Body of pancreas (tissue), 4 donors: ENCODE results near the gene OGN. TPM values are rescaled to one million over a fixed set of nuclear protein-coding genes. Genes with fewer than 3 reads are reported as not detected.

ENCODE experiments used
- ATAC-seq: fragments of 150-250 bp; one replicate; pipeline ENCODE4 v1.9.1; 2016
- DNase-seq, 4 donors: peaks; one replicate each; pipeline ENCODE4 v3.0.0-alpha.2; 2019
- H3K27ac ChIP-seq, 4 donors: fragments of 200-600 bp; sonication (generic); 1 replicate in 3 of 4; 2 replicates in 1 of 4; pipeline versions ENCODE4 v1.5.1 to v1.6.1; 2016 to 2019; ENCODE audit warnings: mild to moderate bottlenecking in 1 of 4, mixed read lengths in 1 of 4, moderate library complexity in 1 of 4
- H3K27me3 ChIP-seq, 2 donors: fragments of 200-600 bp; sonication (generic); one replicate each; pipeline ENCODE4 v1.6.0; 2016; ENCODE audit warnings: mild to moderate bottlenecking in 1 of 2
- H3K36me3 ChIP-seq, 2 donors: fragments of 200-600 bp; sonication (generic); replicated peaks in 1 of 2; 2 replicates each; pipeline ENCODE4 v1.5.1; 2016; ENCODE audit warnings: low read depth in 2 of 2; ENCODE audit not compliant: insufficient read depth in 1 of 2
- H3K4me1 ChIP-seq: fragments of 200-600 bp; sonication (generic); one replicate; pipeline ENCODE4 v1.6.0; 2016
- H3K4me3 ChIP-seq, 2 donors: fragments of 200-600 bp; sonication (generic); 1 replicate in 1 of 2; 2 replicates in 1 of 2; pipeline ENCODE4 v1.5.1; 2016 to 2019
- H3K9me3 ChIP-seq, 3 donors: fragments of 200-600 bp; sonication (generic); 1 replicate in 2 of 3; 2 replicates in 1 of 3; pipeline ENCODE4 v1.5.1; 2016
- CTCF ChIP-seq, 7 experiments: fragments of 450-650 bp in 4 of 7; fragments of 200-600 bp in 3 of 7; sonication (generic) in 3 of 7; IDR thresholded peaks; one replicate each; pipeline ENCODE4 v1.5.1; 2016 to 2019; ENCODE audit warnings: antibody characterized with exemption in 7 of 7
- POLR2A ChIP-seq, 3 donors: fragments of 450-650 bp; IDR thresholded peaks; one replicate each; pipeline ENCODE4 v1.6.1; 2016; ENCODE audit warnings: antibody characterized with exemption in 3 of 3, mild to moderate bottlenecking in 2 of 3
- WGBS, 2 donors: methylation state at CpG; one replicate each; pipeline ENCODE4 v1.1.5; 2017; 5-methylcytosine and 5-hydroxymethylcytosine counted together
- intact Hi-C: fragments of 100-400 bp; cut with DNase I; formaldehyde crosslinking; loops from one replicate; pipeline ENCODE4 v1.15.1; 2023
- total RNA-seq, 2 donors: library from RNA; depleted of rRNA; stranded (reverse); fragments of >200 nt; gene quantifications; one replicate each; pipeline ENCODE4 v1.1.0, GENCODE V29; 2016

OGN gene
- total RNA-seq, 2 donors from 2014 or later = 2.6 to 4.4 TPM

DNA sequence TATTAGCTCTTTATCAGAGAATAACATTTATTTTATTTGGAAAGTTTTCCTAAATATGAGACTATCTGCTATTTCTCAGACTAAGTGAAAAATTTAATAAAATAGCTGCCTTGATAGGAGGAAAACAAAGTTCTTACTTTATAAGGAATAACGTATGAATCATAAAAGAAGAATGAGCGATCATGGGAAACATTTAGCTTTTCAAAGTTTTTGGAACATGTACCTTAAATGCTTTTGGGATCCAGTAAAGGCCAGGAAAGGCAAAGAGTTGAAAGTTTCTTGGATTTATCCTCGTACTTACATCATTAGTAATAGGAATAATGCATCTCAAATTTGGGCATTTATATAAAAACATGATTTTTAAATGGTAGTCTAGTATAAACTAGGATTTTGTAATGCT is 19.4 kb downstream of the OGN start:
- Histone ChIP-seq H3K27me3 (no peaks in the 10 kb centered on the region), H3K4me3 (no peak overlapping the region), H3K4me1 (no peaks in the 10 kb centered on the region), H3K36me3 (no peaks in the 10 kb centered on the region), H3K27ac (no peak overlapping the region), H3K9me3 (no peaks in the 10 kb centered on the region)
- 83 to 88% methylated on average over 3 of the region's 3 CpGs for WGBS, 2 donors
- no peak for ATAC-seq
- DNase-seq = no peak
- intact Hi-C loops = no loop called here
- TF ChIP-seq POLR2A (IDR thresholded peaks at IDR 0.05) (no peak), CTCF (IDR thresholded peaks at IDR 0.05) (no peak)

DNA sequence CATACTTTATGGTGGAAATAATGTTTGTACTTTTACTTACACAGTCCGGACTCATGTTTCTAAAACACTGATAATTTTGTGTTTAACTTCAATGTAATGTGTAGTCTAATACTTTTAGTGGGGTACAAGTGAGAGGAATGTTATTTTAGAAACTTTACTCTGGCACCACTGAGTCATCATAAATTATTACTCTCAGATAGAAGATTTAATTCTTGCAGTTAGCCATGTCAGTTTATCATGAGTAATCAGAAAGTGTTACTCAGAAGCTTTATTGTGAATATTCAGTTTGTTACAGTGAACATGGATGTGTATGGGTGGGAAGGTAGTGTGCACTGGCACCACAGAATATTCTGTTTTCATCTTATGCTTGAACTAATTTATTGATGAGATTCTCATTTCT is 20.0 kb downstream of the OGN start:
- Histone ChIP-seq H3K4me1 (no peaks in the 10 kb centered on the region), H3K27me3 (no peaks in the 10 kb centered on the region), H3K36me3 (no peaks in the 10 kb centered on the region), H3K27ac (no peak overlapping the region), H3K4me3 (no peak overlapping the region), H3K9me3 (no peaks in the 10 kb centered on the region)
- ATAC-seq = no peak
- intact Hi-C loops = no loop called here
- 89 to 94% methylated on average over 1 of the region's 1 CpG for WGBS, 2 donors
- no peak for DNase-seq
- TF ChIP-seq CTCF (IDR thresholded peaks at IDR 0.05) (no peak), POLR2A (IDR thresholded peaks at IDR 0.05) (no peak)

DNA sequence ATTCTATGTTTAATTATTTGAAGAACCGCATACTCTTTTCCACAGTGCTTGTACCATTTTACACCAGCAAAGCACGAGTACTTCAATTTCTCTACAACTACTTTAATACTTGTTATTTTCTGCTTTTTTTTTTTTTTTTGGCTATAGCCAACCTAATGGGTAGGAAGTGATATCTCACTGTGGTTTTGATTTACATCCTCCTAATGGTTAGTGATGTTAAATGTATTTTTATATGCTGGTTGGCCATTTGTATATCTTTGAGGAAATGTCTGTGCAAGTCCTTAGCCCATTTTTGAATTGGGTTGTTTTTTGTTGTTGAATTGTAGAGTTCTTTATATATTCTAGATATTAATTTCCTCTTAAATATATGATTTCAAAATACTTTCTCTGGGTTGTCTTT is 22.6 kb downstream of the OGN start:
- H3K27ac ChIP-seq = no peak overlapping the region
- H3K9me3 ChIP-seq = no peaks in the 10 kb centered on the region
- no peak for DNase-seq
- TF ChIP-seq CTCF (IDR thresholded peaks at IDR 0.05) (no peak), POLR2A (IDR thresholded peaks at IDR 0.05) (no peak)
- no peak for ATAC-seq
- H3K4me1 ChIP-seq = no peaks in the 10 kb centered on the region
- H3K36me3 ChIP-seq = no peaks in the 10 kb centered on the region
- intact Hi-C loops = no loop called here
- 88 to 89% methylated on average over 2 of the region's 2 CpGs for WGBS, 2 donors
- no peaks in the 10 kb centered on the region for H3K27me3 ChIP-seq
- no peak overlapping the region for H3K4me3 ChIP-seq

- Histone ChIP-seq H3K9me3 (no peaks in the 10 kb centered on the region), H3K27ac (no peak overlapping the region), H3K36me3 (no peaks in the 10 kb centered on the region), H3K4me3 (no peak overlapping the region), H3K4me1 (no peaks in the 10 kb centered on the region), H3K27me3 (no peaks in the 10 kb centered on the region)
- ATAC-seq (no peak), DNase-seq (no peak)
- TF ChIP-seq CTCF (IDR thresholded peaks at IDR 0.05) = no peak
- TF ChIP-seq POLR2A (IDR thresholded peaks at IDR 0.05) = no peak
- 90 to 98% methylated on average over 2 of the region's 2 CpGs for WGBS, 2 donors
- intact Hi-C loops = no loop called here
Observed at GRCh38 chr9:92380603-92381002, 23.8 kb downstream of the OGN start.

DNA sequence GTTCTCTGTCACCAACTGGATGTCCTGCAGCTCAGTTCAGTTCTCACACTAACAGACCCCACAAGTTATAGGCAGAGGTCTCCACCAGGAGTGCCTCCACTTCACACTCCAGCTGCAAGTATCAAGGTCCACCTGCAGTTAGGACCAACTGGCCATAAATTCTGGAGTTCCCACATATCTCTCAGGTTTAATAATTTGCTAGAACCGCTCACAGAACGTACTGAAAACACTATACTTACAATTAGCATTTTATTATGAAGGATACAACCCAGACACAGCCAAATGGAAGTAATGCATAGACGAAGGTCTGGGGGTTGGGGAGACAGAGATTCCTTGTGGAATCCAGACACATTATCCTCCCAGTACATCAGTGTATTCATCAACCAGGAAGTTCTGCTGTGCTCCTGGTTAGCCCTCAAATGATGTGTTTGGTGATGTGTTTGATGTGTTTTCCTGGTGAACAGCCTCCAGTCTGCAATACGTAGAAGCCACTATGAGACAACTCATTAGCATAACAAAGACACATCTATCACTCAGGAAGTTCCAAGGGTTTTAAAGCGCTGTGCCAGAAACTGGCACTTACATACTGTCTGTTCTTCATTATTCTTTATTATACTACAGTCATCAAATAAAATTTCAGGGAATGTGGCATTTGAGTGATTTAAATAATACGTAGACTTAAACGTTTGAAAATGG is 25.4 kb downstream of the OGN start:
- no peaks in the 10 kb centered on the region for H3K4me1 ChIP-seq
- no peaks in the 10 kb centered on the region for H3K9me3 ChIP-seq
- no peak overlapping the region for H3K27ac ChIP-seq
- H3K27me3 ChIP-seq = no peaks in the 10 kb centered on the region
- ATAC-seq (no peak), DNase-seq (no peak)
- WGBS, 2 donors = 68 to 73% methylated on average over 7 of the region's 7 CpGs
- TF ChIP-seq POLR2A (IDR thresholded peaks at IDR 0.05) (no peak), CTCF (IDR thresholded peaks at IDR 0.05) (no peak)
- no peak overlapping the region for H3K4me3 ChIP-seq
- intact Hi-C loops = no loop called here
- no peaks in the 10 kb centered on the region for H3K36me3 ChIP-seq
